Choroid plexus epithelial cell (primary cell): ENCODE measurements around the gene STAP2.
"Not testable (repeated sequence)": the region's sequence is repeated elsewhere in the genome, so short reads cannot be mapped to it uniquely, and the experiment has no call there.

Experiments used
- DNase-seq: peaks from one replicate; pipeline ENCODE4 v3.0.0-alpha.2; 2010; ENCODE audit warnings: low read depth
- H3K4me3 ChIP-seq: 2 replicates; pipeline ENCODE4 v1.5.1; 2011; ENCODE audit warnings: low read depth, mild to moderate bottlenecking, control low read depth, low read length, moderate library complexity
- CTCF ChIP-seq: conservative IDR thresholded peaks from 2 replicates; pipeline ENCODE4 v1.5.1; 2011; ENCODE audit warnings: low read depth, mild to moderate bottlenecking, control low read depth, inconsistent platforms, low read length, moderate library complexity

STAP2 gene

GRCh38 chr19:4343370-4344307, 5.0 kb upstream of the STAP2 start, which contains the start of gene MPND:
MPND (plus strand) TSS chr19:4343562; CDS start chr19:4343594, 32 bp downstream.
- DNase-seq: peak; percentile 81
- peak within 1 kb of the TSS; percentile 77 for H3K4me3 ChIP-seq
- TF ChIP-seq CTCF: no peak

GRCh38 chr19:4342615-4343369, 4.2 kb upstream of the STAP2 start:
- peak; percentile 100 for DNase-seq
- peak overlapping the region; percentile 77 for H3K4me3 ChIP-seq
- peak; percentile 52 for TF ChIP-seq CTCF

DNA sequence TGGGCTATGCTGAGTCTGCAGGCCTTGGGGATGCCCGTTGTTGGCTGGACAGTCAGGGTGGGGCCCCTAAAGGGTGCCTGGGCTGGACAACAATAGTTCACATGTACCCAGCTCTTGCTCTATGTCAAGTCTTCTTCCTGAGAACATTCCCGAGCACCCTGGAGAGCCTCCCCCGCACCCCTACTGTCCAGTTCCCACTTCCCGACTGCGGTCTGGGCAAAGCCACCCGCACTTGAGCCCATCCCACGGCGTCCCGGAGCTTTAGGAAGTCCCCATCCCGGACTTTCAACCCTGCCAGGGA, 3.6 kb upstream of the STAP2 start:
- DNase-seq: no peak
- H3K4me3 ChIP-seq: peak overlapping the region; percentile 75
- TF ChIP-seq CTCF: no peak

- DNase-seq: peak; percentile 27
- no peak for TF ChIP-seq CTCF
- peak overlapping the region; percentile 52 for H3K4me3 ChIP-seq
Measured at GRCh38 chr19:4337906-4338440, 654 bp downstream of the STAP2 start.

GRCh38 chr19:4334929-4335570, 3.6 kb downstream of the STAP2 start:
- TF ChIP-seq CTCF: no peak
- H3K4me3 ChIP-seq: no peak overlapping the region
- no peak for DNase-seq

- no peak overlapping the region for H3K4me3 ChIP-seq
- DNase-seq: no peak
- no peak for TF ChIP-seq CTCF
Measured at GRCh38 chr19:4329858-4330257, 8.8 kb downstream of the STAP2 start.

DNA sequence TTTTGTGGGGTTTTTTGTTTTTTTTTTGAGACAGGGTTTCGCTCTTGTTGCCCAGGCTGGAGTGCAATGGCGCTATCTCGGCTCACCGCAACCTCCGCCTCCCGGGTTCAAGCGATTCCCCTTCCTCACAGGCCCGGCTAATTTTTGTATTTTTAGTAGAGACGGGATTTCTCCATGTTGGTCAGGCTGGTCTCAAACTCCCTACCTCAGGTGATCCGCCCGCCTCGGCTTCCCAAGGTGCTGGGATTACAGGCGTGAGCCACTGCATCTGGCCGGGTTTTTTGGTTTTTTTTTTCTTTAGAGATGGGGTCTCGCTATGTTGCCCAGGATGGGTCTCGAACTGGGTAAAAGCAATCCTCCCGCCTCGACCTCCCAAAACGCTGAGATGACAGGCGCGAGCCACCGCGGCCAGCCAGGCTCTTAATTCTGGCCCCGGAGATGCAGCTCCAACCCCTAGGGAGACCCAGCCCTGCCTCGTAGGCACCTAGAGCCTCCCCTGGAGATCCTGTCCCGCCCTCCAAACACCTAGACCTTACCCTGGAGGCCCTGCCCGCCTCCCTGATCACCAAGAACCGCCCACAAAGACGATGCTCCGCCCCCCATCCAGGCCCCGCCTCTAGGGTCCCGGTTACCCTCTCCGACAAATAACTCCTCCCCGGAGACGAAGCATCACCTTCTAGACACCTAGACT, 9.5 kb downstream of the STAP2 start:
- peak overlapping the region; percentile 66 for H3K4me3 ChIP-seq
- not testable (repeated sequence) for DNase-seq
